ENCODE data around the gene CTXND2. TPM values are rescaled to one million over a fixed set of nuclear protein-coding genes. Genes with fewer than 3 reads are reported as not detected.
A peak's percentile ranks its signal among the peaks of the same experiment; 100 is the strongest.
"Not testable (repeated sequence)": the region's sequence is repeated elsewhere in the genome, so short reads cannot be mapped to it uniquely, and the experiment has no call there.

CTXND2 gene
- not detected in 2 replicates for total RNA-seq (2014; rRNA removed; shearing (Covaris generic))

DNA sequence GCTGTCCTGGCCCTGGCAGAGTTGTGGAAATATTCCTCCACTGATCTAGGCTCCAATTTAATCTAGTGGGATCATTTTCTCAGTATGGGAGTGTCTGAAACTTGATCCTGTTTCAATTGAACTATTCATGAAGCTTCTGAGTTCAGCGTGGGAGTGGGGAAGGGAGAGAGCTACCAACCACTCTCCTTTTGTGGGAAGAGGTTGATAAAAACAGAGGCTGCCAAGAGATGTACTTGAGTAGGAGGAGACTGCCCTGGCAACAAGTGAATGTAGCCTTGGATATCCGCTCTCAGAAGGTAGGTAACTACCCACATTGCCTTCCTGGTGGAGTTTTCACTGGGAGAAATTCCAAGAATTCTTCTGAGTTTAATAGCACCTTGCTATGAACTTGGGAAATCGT lies at the start of gene CTXND2:
Gene CTXND2 (plus strand): TSS at position 119 of the 400 bp plus-strand sequence. CDS start 25,179 bp downstream, outside the sequence.
- no peak for DNase-seq (ENCODE audit: low spot score)

DNA sequence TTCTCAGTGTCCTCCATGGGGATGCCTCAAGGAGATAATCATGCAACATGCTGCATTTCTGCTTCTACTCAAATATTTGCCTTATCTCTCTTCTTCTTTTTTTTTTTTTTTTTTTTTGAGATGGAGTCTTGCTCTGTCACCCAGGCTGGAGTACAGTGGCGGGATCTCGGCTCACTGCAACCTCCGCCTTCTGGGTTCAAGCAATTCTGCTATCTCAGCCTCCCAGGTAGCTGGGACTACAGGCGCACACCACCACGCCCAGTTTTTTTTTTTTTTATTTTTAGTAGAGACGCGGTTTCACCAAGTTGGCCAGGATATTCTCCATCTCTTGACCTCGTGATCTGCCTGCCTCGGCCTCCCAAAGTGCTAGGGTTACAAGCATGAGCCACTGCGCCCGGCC lies 46.1 kb upstream of the CTXND2 start:
- DNase-seq (ENCODE audit: low spot score) = not testable (repeated sequence)

DNA sequence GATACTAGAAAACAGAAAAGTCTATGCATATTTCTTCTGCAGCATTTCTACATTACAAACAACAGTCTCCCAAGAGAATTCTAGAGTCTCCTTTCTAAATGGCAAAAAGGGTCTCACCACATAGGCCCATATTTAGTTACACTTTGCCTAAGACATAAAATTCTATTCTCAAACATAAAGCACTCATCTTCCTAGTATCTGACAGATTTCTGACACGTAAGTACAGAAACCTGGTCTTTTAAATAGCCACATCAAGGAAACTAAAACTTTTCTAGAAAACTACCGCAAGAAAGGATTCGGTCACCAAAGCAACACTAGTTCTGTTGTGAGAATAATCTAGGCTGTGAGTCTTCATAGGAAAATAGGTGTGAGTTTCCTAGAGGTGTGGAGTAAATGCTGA lies 45.3 kb upstream of the CTXND2 start:
- no peak for DNase-seq (ENCODE audit: low spot score)

DNA sequence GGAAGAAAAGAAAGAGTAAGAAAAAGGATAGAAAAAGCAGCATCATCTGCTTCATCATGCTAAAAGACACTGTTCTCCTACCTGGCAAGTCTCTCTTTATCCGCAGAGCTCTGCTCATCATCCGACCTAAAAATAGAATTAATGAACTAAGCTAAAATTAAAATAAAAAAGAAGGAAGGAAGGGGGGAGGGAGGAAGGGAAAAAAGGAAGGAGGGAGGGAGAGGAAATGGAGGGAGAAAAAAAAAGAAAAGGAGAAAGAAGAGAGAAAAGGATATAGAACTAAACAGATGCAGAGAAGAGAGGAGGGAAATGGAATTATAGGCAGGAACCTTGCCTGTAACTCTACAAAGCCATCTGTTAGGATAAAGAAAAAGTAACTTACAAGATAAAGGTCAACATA lies 44.6 kb upstream of the CTXND2 start:
- no peak for DNase-seq (ENCODE audit: low spot score)

DNA sequence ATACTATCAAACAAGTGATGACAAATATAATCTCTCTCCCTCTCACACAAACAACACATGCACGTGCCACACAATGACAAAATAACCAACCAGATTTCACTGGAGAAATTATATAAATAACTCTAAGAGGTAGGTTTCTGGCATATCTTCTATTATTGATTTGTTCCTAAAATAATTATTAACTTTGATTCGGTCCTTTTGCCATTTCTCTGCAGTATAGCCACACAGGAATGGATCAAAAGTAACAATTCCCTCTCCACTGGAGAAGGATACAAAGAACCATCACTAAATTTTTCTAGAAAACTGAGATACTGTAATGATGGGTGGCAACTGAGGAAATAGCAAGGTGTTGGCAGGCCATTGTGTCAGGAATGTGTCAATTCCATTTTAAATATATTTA lies 44.0 kb upstream of the CTXND2 start:
- no peak for DNase-seq (ENCODE audit: low spot score)

DNA sequence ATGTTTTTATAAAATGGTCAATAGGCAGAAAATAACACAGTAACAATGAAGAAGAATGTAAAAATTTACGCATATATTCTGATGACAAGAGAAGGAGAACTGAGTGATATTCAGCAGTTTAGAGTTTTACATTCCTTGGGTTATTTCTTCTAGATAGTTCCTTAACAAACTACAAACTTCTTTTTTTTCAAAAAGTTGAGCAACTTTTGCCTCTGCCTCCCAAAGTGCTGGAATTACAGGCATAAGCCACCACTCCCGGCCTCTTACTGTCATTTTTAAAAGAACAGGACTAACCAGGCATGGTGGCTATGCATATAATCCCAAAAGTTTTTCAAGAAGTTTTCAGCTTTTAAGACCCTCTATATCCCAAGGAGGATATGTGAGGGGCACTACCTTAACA lies 43.5 kb upstream of the CTXND2 start:
- no peak for DNase-seq (ENCODE audit: low spot score)

DNA sequence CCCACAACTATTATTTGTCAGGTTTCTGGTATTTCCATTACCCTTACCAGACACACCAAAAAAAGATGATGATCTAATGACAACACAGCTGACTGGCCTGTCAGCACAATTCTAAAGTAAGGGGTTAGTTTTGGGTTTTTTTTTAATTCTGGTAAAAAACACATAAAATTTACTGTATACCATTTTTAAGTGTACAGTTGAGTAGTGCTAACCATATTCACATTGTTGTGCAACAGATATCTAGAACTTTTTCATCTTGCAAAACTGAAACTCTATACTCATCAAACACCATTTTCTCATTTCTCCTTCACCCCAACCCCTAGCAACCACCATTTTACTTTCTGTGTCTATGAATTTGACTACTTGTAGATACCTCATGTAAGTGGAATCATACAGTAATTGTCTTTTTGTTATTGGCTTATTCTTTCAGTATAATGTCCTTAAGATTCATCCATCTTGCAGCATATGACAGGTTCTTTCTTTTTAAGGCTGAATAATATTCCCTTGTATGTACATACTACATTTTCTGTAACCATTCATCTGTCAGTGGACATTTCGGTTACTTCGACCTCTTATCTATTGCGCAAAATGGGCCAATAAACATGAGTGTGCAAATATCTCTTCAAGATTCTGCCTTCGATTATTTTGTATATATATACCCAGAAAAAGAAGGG lies 40.3 kb upstream of the CTXND2 start:
- no peak for DNase-seq (ENCODE audit: low spot score)

DNA sequence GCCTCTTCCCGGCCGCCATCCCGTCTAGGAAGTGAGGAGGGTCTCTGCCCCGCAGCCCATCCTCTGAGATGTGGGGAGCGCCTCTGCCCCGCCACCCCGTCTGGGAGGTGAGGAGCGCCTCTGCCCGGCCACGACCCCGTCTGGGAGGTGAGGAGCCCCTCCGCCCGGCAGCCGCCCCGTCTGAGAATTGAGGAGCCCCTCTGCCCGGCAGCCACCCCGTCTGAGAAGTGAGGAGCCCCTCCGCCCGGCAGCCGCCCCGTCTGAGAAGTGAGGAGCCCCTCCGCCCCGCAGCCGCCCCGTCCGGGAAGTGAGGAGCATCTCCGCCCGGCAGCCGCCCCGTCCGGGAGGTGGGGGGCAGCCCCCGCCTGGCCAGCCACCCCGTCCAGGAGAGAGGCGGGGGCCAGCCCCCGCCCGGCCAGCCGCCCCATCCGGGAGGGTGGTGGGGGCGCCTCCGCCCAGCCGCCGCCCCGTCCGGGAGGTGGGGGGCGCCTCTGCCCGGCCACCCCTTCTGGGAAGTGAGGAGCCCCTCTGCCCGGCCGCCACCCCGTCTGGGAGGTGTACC lies 36.1 kb upstream of the CTXND2 start:
- DNase-seq (ENCODE audit: low spot score) = not testable (repeated sequence)

DNA sequence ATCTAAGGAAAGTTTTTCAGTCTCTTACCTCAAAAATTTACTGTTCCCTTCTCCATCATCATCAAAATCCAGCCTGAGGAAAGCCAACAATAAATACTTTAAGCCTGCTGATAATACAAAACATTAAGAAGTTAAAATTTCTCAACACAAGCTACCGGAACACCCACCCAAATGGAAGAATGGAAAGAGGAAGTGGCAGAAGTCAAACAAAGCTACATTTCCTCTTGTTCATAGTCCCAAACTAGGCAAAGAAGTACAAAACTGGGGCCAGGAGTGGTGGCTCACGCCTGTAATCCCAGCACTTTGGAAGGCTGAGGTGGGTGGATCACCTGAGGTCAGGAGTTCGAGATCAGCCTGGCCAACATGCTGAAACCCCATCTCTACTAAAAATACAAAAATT lies 34.2 kb upstream of the CTXND2 start:
- DNase-seq (ENCODE audit: low spot score) = not testable (repeated sequence)

DNA sequence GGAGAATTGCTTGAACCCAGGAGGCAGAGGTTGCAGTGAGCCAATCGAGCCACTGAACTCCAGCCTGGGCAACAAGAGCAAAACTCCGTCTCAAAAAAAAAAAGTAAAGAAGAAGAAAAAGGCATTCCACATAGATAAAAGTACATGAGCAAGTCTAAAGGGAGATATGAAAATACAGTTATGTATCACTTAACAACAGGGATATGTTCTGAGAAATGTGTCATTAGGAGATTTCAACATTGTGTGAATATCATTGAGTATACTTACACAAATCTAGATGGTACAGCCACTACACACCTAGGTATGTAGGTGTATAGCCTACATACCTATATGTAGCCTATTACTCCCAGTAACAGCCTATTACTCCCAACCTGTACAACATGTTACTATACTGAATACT lies 23.2 kb upstream of the CTXND2 start:
- DNase-seq (ENCODE audit: low spot score) = no peak

DNA sequence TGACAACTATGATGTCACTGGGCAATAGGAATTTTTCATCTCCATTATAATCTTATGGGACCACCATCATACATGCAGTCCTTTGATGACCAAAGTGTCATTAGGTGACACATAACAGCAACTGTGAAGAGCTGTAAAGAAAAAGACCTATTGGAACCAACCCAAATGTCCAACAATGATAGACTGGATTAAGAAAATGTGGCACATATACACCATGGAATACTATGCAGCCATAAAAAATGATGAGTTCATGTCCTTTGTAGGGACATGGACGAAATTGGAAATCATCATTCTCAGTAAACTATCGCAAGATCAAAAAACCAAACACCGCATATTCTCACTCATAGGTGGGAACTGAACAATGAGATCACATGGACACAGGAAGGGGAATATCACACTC lies 22.7 kb upstream of the CTXND2 start:
- not testable (repeated sequence) for DNase-seq (ENCODE audit: low spot score)

DNA sequence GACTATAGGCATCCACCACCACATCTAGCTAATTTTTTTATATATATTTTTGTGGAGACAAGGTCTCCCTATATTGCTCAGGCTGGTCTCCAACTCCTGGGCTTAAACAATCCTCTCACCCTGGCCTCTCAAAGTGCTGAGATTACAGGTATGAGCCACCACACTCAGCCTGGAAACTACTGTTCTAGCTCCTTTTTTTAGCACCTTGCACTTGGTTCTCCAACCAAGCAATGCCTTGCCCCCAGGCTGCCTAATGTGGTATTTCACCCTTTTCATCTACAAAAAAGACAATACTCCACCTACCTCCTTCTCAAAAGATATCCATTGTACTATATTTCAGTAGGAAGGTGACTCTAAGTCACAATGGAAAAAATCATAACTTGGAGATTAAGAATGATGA lies 17.3 kb upstream of the CTXND2 start:
- DNase-seq (ENCODE audit: low spot score) = no peak

DNA sequence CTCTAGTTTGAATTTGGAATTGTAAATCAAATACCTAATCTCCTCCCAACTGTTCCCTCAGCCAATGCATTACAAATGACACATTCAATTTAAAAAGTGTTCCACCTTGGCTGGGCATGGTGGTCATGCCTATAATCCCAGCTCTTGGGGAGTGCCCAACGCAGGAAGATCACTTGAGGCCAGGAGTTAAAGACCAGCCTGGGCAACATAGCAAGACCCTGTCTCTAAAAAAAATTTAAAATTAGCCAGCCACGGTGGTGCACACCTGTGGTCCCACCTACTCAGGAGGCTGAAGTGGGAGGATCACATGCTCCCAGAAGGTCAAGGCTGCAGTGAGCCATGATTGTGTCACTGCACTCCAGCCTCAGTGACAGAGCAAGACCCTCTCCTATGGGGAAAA lies 14.4 kb upstream of the CTXND2 start:
- no peak for DNase-seq (ENCODE audit: low spot score)

DNA sequence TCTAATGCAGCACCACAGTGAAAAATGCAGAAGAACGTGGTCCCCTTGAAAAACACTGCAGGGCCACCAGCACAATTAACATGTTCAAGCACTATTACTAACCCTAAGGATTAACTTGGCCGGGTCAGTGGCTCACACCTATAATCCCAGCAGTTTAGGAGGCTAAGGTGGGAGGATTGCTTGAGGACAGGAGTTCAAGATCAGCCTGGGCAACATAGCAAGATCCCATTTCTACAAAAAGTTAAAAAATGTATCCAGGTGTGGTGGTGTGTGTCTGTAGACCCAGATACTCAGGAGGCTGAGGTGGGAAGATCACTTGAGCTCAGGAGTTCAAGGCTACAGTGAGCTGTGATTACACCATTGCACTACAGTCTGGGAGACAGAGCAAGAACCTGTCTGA lies 13.4 kb upstream of the CTXND2 start:
- DNase-seq (ENCODE audit: low spot score) = no peak

DNA sequence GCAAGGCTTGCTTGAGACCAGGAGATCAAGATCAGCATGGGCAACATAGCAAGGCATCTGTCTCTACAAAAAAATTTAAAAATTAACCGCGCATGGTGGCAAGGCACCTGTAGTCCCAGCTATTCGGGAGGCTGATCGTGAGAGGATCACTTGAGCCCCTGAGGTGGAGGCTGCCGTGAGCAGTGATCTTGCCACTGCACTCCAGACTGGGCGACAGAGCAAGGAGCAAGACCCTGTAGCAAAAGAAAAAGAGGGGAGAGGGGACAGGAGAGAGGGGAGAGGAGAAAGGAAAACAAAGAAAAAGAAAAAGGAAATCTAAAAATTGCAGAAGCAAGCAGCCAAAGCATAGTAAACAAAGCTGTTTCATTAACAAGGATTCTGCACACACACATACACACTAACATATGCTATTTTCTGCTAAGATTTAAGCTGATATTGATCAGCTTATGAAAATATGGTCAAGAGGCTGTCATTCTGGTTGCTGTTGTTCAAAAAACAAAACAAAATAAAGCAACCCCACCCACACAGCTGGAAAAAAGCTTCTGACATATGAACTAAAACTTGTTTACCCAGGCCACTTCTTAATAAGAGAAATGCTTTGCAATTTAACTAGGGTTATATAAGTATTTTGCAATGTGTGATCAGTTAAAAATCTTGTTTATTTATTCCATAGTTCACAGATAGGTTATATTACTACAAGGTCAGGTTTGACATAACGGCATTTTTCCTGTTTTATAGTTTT lies 12.3 kb upstream of the CTXND2 start:
- no peak for DNase-seq (ENCODE audit: low spot score)

DNA sequence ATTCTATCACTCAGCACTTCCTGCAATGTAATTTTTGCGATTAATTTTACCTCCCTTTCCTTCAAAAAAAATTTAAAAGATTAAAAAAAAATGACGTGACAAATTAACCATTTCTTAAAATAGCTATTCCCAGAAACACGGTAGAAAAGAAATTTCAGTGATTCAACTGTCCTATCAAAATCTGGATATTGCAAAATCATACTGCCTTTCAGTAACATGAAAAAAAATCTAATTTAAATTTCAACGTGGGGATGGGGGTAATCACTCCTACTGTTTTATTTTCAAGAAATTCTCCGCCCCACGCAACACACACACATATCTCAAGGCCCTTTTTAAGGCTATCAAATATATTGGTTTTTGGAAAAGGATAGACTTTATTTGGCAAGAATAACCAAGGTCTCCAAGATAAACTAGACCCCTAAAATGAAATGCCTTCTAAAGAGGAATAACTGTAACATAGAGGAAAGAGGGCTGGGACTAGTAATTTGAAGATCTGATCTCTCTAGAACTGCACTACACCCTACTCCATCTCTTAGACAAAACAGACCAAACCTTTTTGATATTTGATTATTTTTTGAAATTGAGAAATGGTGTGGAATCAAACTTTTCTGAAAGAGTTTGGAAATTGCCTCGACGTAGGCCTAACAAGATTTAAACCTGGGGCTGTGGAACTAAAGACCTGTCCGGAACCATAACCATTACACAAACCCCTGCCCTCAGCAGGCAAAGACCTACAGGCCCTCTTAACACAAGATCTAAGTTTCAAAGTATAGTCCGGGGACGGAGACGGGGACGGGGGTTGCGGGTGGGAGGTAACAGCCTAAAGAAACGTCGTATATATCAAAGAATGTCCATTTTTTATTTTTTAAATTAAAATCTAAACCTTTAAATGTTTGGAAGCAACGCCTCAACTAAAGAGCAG lies 11.5 kb upstream of the CTXND2 start:
- DNase-seq (ENCODE audit: low spot score) = no peak

DNA sequence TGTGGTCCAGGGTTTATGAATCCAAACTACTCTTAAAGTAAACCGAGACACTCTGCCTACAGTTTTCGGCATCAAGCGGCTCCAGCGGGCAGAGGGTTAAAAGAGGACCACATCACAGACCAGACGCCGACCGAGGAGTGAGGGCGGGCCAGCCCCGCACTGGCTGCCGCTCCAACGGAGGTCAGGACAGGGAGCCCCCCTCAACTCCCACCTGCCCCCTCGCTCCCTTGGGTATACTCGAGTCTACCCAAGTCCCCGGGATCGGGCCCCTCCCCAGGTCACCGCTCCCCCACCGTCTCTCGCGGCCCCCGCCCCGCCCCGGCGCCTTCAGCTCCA lies 10.8 kb upstream of the CTXND2 start:
- DNase-seq (ENCODE audit: low spot score) = peak; percentile 45

DNA sequence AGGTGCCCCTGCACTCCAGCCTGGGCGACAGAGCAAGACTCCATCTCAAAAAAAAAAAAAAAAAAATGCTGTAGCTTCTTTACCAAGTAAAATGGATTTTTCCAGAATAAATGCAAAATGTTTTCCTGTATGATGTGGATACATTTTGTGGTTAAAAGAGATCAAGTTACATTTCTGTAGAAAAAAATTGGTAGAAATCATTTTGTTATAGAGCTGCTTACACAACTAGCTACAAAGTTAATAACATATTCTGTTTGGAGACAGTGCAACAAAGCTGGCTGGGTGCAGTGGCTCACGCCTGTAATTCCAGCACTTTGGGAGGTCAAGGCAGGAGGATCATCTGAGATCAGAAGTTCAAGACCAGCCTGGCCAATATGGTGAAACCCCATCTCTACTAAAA lies 8.0 kb upstream of the CTXND2 start:
- DNase-seq (ENCODE audit: low spot score) = not testable (repeated sequence)

DNA sequence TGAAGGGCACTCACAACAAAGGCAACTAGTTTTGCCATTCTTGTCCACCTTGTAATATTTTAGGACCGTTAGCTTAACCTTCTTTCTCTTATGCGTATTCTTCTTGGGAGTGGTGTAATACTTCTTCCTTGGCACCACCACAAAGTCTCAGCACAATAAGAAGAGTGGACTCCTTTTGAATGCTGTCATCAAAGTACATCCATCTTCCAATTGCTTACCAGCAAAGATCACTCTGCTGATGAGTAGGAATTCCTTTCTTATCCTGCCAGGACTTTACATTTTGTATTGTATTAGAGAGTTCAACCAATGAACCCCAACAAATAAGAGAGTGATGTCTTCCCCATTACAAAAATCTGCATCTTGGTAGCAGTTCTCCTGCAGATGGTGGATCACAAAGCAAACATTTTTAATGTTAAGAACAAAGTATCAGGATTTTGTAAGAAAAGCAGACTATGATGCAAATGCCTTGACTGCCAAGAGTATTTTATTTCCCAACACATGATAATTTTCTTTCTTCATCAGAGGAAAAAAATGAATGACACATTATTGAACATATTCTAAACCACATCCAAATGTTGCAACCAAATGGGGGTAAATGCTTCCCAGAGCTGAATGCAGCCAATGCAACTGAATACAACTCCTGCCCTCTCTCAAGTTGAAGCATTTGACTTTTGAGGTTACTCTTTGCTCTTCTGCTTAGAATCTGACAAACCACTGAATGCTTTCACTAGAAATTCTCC lies 5.4 kb upstream of the CTXND2 start:
- no peak for DNase-seq (ENCODE audit: low spot score)

DNA sequence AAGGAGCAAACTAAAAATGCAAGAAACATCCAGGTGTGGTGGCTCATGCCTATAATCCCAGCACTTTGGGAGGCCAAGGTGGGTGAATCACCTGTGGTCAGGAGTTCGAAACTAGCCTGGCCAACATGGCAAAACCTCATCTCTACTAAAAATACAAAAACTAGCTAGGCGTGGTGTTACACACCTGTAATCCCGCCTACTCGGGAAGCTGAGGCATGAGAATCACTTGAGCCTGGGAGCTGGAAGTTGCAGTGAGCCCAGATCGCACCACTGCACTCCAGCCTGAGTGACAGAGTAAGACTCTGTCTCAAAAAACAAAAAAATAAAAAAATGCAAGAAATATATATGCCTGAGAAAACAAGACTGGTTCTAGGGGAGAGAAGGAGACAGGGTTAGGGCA lies 3.8 kb upstream of the CTXND2 start:
- DNase-seq (ENCODE audit: low spot score) = not testable (repeated sequence)

DNA sequence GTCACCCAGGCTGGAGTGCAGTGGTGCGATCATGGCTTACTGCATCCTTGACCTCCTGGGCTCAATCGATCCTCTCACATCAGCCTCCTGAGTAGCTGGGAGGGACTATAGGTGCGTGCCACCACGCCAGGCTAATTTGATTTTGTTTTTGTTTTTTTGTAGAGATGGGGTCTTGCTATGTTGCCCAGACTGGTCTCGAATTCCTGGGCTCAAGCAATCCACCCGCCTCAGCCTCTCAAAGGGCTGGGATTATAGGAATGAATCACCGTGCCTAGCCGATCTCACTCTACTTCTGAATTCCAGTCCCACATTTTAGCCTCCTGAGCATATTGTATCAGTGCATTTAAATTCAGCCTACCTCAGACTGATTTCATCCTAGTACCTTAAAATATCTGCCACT lies 1.8 kb downstream of the CTXND2 start:
- DNase-seq (ENCODE audit: low spot score) = no peak

DNA sequence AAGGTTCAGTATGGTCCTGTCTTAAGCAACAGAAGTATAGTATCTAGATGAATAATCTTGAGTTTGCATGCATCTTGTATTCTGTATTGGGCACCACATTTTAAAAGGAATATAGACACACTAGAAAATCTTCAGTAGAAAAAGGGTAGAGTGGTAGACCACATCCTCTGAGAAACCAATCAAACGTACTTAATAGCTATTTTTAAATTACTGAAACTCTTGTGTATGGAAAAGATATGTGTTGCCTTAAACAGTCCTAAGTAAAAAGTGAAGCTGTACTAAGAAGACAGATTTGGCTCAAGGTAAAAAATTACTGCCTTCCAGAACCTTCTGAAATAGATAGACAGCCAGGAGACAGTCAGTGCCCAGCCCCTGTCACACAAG lies 3.1 kb downstream of the CTXND2 start:
- DNase-seq (ENCODE audit: low spot score) = no peak
